Measurements from ENCODE around the gene JPH2.
"Not testable (repeated sequence)": the region's sequence is repeated elsewhere in the genome, so short reads cannot be mapped to it uniquely, and the experiment has no call there.

JPH2 gene

DNA sequence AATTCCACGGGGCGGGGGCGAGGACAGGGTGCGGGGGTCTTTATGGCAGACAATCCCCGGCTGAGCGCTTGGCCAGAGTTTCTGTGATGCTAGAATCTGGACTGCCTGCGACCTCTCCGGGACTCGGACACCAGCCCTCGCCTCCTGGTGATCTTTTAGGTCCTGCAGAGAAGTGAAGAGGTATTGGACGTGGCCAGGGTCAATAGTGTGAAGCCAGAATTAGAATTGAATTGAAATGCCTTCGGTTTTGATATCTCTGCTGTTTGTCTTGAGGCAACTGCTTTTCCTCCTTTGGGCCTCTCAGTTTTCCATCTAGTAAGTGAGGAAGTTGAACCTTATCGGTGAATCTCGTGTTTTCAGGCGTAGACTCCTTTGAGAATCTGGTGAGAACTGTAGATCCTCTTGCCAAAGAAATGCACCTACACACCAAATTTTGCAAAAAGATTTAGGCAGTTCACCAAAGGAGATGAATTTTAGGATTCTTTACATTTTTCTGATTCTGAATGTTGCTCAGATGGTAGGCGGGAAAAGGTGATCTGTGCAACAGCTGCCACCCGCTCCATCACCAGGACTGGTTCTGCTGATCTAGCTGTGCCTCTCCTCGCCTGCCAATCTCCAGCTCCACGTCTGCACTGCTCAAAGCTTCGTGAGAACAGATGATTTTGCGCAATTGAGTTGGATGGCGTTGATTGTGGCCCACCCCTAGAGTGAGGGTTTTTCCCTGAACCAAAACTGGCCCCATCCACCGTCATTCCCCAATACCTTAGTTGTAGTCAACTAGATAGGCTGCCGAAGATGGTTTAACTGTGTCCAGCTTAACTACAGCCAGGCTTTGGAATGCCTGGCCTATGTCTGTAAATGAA lies 24.4 kb upstream of the JPH2 start:
- DNase-seq = no peak

DNA sequence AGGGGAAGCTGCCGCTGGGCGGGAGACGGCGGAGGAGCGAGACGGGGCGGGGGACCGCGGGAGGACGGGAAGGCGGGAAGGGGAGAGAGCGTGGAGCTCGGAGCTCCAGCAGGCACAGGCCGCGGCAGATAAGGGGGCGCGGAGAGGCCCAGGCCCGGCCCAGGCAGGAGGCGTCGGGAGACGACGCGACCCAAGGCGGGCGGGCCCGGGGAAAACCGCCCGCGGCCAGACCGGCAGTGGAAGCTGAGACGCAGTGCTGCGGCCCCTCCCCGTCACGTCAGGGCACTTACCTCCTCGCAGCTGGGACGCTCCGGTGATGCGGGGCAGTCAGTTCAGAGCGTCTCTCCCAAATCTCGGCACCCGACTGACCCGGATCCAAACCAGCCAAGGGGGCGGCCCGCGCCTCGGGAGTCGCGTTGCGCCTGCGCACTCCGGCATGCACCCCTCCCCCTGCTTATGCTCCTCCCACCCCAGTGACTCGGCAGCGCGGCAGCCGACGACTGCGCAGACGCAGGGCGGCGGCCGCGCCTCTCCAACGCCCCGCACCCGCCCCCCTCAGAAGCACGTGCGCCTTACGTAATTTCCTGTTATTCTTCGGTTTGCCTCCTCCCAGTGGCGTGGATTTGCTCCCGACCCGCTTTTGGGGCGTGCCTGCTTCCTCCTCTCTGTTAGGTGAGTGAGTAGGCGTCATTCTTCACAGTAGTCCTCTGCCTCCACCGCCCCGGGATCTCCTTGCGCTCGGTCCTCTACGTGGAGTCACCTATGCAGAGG lies 23.6 kb upstream of the JPH2 start, which contains the start of gene OSER1:
TSS of gene OSER1 (minus strand) at position 366 of the 771 bp plus-strand sequence. CDS start 3,814 bp downstream, outside the sequence.
- DNase-seq = peak; percentile 96

DNA sequence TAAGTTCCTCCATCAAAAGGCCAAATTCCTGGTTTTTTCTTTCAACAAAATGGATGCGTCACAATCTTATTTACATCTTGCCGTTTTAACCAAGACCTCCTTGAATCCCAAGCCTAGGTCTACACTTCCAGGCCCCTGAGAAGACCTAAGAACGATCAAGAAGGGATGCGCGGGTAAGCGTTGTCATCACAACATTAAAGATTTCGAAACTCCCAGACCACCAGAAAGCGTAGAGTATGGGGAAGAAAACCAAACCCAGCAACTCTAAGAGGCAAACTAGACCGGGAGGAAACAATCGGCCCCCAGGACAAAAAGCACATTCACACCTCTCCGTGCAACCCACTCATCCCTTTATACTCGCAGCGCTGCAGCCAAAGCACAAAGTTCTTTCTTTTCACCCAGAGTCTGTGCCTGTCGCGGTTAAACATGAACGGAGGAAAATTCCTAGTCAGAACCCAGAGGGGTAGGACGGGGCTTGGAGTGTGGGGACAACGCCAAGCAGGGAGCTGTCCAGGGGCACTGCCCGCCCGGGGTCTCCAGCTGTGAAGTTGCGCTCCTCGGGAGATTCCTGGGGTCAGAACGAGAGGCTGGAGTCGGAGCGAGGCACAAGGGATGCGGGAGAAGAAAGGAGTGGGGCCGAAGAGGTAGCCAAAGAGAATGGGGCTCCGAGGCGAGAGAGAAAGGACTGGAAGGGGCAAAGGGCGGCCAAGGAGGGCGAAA lies 22.9 kb upstream of the JPH2 start:
- peak; percentile 21 for DNase-seq

DNA sequence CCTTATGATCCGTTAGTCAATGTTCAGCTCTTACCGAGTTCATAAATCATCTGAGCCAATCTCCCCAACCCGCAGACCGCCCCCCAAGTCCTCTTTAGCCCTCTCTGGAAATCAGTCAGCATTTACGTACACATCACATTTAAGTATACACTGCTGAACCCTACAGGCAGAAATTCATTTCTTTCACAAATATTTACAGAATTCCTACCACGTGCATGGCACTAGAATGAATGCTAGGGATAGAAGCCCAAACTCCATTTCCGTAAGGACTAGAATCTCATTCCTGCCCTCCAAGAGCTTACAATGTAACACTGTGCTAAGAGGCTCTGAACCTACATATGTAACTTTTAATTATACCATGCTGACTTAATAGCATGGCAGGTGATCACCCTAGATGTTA lies 21.8 kb upstream of the JPH2 start:
- no peak for DNase-seq

DNA sequence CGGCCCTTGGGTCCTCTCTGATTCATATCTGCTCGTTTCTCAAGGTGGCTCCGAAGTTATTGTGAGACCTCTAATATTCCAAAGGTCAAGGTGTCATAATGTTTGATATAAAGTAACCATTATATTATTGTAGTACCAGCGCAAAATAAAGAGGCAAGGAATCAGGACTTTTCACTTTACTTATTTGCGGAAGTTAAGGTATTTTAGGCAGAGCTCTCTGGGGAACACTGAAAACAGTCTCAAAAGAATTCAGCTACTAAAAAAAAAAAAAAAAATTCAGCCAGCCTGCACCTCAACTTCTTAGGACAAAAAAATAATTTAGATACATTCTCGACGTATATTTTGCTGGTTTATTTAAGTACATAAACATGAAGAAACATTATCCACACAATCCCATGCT lies 21.2 kb upstream of the JPH2 start:
- DNase-seq = no peak

DNA sequence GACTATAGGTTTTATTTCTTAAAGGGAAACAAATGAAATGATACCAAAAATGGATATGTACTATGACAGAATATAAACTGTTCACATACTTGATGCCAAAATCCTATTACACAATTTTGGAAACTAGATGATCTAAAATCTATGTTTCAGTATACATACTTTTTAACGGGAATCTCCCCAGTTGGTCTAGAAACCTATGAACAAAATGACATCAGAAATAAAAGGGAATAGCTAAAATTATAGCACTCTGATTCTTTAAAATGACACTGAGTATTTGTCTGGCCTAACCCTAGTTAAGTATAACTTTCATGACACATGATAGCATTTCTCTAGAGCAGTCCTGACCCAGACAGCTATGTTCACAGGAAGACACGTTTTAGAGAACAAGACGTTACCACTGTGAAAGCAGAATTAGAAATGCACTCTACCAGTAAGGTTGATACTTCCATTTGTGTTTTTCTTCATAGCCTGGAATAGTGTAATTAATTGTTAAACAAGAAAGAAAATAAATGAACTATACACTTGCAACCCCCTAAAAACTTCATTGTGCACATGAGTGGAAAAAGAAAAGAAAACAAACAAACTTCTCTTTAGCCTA lies 20.2 kb upstream of the JPH2 start:
- no peak for DNase-seq

DNA sequence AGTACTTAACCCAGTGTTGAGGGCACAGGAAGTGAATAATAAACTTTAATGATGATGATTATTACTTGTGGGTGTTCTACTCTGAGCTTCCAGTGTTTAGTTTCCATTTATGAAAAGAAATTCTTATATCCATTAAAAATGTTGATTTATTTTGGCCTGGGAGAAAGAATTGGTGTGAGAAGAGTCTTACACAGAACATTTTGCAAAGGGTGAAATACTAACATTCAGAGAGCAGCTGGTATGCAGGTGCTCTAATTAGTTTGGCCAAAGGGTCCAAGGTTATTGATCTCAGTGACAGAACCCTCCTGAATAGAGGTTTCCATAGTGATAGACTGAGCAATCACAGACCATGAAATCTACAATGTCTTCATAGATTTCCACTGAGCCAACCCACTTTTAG lies 19.1 kb upstream of the JPH2 start:
- DNase-seq = no peak

DNA sequence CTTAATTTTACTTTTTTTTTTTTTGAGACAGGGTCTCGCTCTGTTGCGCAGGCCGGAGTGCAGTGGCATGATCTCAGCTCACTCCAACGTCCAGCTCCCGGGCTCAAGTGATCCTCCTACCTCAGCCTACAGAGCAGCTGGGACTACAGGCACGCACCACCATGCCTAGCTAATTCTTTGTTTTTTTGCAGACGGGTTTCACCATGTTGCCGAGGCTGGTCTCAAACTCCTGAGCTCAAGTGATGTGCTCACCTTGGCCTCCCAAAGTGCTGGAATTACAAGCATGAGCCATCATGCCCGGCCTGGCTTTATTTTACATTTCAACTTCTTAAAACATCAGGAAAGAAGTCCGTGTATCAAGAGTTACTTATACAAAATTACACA lies 17.8 kb upstream of the JPH2 start:
- no peak for DNase-seq

DNA sequence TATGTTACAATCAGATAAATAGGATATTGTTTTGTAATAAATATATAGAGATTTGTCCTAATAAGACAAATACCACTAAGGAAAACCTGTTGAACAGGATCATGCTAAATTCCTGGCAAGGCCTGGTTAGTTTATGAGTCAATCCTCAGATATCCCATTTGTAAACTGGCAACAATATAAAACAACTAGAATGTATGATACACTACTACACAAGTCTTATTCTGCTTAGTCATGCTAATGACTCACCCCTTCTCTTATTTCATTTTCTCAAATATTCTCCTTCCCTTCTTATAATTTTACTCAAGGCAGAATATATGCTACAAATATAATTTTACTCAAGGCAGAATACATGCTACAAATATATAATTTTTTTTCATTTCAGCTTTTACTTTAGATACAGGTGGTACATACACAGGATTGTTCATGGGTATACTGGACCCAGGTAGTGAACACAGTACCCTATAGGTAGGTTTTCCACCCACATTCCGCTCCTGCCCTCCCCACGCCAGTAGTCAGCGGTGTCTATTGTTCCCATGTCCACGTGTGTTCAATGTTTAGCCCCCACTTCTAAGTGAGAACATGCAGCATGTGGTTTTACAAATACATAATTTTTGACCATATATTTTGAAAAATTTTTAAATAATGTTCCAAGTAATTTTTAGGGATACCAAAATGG lies 17.3 kb upstream of the JPH2 start:
- DNase-seq = no peak

DNA sequence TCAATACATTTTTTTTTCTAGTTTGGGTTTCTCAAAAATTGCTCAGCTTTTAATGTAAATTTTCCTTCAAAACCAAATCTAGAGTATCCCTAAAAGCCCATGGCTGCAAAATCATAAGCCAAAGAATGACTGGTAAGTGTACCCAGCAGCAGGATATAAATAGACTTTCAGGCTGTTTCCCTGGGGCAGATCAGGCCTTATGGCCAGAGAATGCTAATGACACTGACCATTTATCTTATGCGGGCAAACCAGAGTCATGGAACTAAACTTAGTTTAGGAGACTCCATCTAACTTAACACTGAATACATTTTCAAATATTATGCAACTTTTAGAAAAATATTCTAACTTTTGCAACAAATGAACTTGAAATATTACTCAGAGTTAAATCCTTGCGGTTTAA lies 16.2 kb upstream of the JPH2 start:
- DNase-seq = no peak

DNA sequence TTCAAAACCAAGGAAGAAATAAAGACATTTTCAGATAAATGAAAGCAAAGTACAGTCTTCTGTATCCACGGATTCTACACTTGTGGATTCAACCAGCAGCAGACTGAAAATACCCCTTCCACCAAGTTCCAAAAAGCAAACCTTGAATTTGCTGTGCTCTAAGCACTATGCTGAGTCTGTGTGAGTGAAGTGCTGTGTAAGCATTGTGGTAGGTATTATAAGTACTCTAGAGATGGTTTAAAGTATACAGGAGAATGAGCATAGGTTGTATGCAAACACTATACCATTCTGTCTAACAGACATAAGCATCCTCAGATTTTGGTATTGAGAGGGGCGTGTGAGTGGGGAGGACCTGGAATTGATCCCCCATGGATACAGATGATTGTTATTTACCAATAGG lies 14.0 kb upstream of the JPH2 start:
- no peak for DNase-seq

DNA sequence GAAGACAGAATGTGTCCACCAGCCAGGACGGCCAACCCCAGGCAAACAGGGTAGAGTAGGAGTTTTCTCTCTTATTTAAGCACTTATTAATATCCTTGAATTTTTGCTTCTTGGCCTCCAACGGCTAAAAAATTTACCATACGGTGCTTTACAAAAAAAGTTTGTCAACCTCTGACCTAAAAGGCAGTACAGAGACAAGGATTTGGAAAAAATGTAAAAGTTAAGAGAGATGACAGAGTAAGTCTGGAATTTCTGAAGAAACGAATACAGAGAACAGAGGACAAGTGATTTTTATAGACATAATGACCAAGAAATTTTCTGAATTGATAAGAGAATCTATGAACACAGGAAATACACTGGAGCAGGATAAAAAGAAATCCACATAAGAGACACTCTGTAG lies 13.4 kb upstream of the JPH2 start:
- DNase-seq = no peak

DNA sequence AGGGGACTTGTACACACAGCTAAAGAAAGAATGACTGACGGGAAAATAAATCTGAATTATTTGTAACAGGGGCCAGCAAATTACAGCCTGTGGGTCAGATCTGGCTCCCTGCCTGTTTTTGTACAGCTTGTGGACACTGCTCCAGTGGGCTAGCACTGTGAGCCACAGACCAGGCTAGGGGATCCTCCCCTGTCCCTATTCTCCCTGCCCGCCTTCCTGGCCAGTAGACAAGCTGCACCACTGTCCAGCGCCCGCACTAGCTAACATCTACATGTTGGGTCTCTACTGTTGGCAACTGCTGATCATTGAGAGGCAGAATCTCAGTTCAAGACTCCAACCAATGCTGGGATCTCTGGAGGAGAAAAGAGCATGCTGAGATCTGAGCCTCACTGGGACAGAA lies 12.9 kb upstream of the JPH2 start:
- no peak for DNase-seq

DNA sequence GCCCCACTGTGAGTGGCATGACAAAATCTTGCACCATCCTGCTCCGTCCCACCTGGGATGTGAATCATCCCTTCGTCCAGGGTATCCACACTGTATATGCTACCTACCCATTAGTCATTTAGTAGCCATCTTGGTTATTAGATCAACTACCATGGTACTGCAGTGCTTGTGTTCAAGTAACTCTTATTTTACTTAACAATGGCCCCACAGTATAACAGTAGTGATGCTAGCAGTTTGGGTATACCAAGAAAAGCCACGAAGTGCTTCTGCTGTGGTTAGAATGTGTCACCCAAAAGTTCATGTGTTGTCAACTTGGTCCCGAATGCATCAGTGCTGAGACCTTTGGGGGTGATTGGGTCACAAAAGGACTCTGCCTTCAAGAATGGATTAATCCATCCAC lies 11.9 kb upstream of the JPH2 start:
- DNase-seq = peak; percentile 20

DNA sequence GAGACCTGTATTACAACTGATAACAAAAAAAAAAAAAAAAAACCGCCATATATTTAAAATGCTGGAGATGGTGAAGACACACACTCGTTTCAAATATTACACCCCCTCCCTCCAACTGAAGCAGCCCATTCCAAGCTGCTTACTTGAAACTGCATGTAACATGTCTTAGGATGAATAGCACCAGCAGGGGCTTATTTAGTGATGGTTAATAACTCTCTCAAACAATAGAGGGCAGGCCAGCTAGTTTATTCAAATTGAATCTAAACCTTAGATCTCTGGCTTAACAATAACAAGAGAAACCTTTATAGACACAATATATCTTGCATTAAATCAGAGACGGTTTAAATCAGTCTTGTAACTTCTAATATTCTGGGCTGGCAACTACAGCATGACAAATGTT lies 9.3 kb upstream of the JPH2 start:
- DNase-seq = no peak

DNA sequence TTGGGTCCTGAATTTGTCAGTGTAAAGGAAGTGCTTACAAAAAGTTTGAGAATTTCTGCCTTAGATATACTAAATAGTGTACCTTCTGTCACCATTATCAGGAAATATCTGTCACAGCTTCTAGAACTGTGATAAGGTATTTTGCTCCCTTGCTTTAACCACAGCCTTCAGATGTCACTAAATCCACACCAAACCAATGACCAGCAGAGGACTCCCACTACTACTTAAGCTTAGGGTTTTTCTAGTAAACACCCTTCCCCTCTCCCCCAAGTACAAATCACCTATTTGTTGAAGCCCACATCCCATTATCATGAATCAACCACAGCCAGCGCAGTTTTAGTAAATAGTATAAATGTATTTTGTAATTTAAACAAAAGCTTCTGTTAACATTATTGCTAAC lies 8.6 kb upstream of the JPH2 start:
- no peak for DNase-seq

DNA sequence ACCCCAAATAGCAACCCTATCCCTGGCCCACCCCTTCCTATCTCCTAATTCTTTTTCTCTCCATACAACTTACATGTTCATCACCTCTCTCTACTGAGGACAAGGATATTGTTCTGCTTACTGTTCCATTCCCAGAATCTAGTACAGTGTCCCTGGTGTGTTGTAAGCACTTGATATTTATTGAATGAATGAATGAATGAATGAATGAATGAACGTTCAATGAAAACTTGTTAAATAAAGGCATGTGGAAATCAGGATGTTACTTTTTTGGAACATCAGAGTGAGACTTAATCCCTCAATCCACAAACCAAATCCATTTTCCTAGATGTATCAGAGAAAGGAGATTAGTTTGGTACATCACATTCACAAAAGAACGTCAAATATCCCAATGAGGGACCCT lies 6.8 kb upstream of the JPH2 start:
- no peak for DNase-seq

DNA sequence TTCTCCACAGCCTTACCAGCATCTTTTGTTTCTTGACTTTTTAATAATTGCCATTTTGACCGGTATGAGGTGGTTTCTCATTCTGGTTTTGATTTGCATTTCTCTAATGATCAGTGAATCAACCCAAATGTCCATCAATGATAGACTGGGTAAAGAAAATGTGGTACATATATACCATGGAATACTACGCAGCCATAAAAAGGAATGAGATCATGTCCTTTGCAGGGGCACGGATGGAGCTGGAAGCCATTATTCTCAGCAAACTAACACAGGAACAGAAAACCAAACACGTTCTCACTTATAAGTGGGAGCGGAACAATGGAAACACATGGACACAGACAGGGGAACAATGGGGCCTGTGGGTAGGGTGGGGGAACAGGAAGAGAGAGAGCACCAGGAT lies 4.7 kb upstream of the JPH2 start:
- DNase-seq = not testable (repeated sequence)

DNA sequence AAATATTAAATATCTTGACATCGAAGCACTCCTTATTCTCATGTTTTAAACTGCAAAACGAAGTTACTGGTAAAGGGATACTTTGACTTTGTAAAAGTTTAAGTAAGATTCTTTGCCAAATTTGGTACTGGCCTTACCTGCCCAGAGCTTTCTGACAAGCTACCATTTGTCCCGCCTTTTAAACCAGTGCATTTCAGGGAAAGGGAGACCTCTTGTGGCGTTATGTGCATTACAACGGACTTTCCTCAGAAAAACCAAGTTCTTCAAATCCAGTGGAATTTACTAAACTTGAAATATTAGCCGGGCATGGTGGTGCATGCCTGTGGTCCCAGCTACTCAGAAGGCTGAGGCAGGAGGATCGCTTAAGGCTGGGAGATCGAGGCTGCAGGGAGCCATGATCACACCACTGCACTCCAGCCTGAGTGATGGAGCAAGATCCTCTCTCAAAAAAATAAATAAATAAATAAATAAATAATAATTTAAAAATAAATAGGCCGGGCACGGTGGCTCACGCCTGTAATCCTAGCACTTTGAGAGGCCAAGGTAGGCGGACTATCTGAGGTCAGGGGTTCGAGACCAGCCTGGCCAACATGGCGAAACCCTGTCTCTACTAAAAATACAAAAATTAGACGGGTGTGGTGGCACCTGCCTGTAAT lies 3.3 kb upstream of the JPH2 start:
- DNase-seq = peak; percentile 64

DNA sequence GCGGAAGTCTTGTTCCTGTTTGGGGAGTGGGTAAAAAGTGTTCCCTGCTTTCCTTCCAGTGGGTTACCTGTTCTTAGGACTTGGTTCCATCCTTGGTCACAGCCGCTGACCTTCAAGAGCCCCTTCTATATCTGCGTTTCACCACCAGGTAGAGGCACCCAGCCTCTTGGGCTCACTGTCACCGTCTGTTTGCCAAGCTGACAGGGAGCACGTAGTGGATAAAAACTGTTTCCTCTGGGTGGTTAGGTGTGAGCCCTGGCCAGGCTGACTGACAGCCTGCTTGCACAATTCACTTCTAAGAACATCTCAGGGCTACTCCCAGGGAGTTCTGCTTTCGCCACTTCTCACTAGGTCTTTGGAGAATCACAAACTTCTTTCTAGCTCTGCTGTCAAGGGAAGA lies 1.8 kb upstream of the JPH2 start:
- DNase-seq = no peak

DNA sequence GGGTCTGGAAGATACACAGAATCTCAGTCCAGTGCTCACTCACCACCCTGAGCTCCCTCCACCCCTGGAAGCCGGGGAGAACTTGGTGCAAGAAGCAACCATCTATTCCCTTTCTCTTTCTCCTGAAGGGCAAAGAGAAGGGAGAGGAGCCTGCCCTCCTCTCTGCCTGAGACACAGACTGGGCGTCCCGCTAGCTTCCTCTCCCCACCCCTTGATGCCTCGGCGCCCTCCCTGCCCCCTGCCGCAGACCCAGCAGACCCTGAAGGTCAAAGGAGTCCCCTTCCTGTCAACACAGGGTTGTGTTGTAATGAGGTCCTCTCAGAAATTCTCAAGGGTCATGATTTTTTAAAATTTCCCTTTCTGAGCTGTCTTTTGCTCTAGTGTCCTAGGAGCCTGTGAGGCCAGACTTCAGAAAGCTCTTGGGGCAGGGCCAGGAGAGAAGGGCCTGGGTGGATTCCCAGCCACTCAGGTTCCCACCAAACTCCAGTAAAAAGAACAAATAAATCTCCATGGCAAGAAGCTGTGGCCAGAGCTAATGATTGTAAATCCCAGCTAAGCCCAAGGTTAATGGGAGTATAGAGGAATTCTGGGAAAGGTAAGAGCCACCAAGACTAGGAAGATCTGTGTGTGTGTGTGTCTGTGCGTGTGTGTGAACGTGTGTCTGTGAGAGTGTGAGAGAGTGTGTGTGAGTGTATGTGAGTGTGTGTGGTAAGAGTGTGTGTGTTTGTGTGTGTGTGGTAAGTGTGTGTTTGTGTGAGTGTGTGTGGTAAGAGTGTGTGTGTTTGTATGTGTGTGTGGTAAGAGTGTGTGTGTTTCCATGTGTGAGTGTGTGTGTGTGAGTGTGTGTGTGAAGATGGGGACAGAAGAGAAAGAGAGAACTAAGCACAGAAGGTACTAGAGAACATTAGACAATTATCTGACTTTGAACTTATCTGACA lies 1.1 kb upstream of the JPH2 start:
- DNase-seq = no peak

All from stimulated activated CD4-positive, alpha-beta T cell treated with anti-CD3 and anti-CD28 coated beads, Interleukin-15, amount 100 ng/mL, for 24 hours (primary cell).